Chondrocyte (in vitro differentiated cells): ENCODE results near the gene IRAK3. TPM values are rescaled to one million over a fixed set of nuclear protein-coding genes. Genes with fewer than 3 reads are reported as not detected.

Experiments used
- DNase-seq: peaks from one replicate; pipeline ENCODE4 v3.0.0; 2021; ENCODE audit warnings: mixed read lengths, low spot score
- H3K27ac Mint-ChIP-seq: one replicate; pipeline ENCODE4 v1.8.0; 2021; ENCODE audit warnings: mild to moderate bottlenecking, moderate library complexity, mixed read lengths; ENCODE audit not compliant: unreplicated experiment
- H3K27me3 Mint-ChIP-seq: 2 replicates; pipeline ENCODE4 v1.8.0; 2021; ENCODE audit warnings: low read depth, mixed read lengths
- H3K36me3 Mint-ChIP-seq: 2 replicates; pipeline ENCODE4 v1.8.0; 2021; ENCODE audit warnings: low read depth, mixed read lengths
- H3K4me1 Mint-ChIP-seq: 2 replicates; pipeline ENCODE4 v1.8.0; 2021; ENCODE audit warnings: low read depth, mild to moderate bottlenecking, mixed read lengths
- H3K4me3 Mint-ChIP-seq: one replicate; pipeline ENCODE4 v1.8.0; 2021; ENCODE audit warnings: mild to moderate bottlenecking, moderate library complexity, mixed read lengths; ENCODE audit not compliant: unreplicated experiment
- H3K9me3 Mint-ChIP-seq: 2 replicates; pipeline ENCODE4 v1.8.0; 2021; ENCODE audit warnings: low read depth, mixed read lengths
- total RNA-seq: library from RNA; stranded (reverse); gene quantifications from 3 replicates; pipeline ENCODE4 v1.2.1, GENCODE V29; 2021
- TF ChIP-seq, protein P1 (sequence below): fragments of 200-600 bp; sonication (generic); IDR thresholded peaks from 2 replicates; pipeline ENCODE4 v1.5.0; 2021; ENCODE audit warnings: antibody characterized with exemption, mild to moderate bottlenecking, moderate library complexity

The IRAK3 gene
- total RNA-seq, 1 donor from 2014 or later, result 1.9 TPM

DNA sequence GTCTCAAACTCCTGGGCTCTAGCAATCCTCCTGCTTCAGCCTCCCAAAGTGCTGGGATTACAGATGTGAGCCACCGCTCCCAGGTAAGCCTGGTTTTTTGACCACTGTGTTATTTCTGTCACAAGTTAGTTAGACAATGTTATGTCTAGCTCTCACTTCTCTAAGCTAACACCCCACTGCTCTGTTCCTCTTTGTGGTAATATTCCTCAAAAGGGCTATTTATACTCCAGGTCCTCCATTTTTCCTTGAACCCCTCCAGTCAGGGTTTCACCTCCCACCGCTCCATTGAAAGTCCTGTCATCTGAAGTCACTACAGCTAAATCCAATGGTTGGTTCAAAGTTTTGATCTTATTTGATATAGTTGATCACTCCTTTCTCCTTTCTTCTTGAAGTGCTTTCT is 5.1 kb downstream of the IRAK3 start:
- no peak overlapping the region for H3K27ac Mint-ChIP-seq
- no peak for DNase-seq
- H3K4me3 Mint-ChIP-seq, result no peak overlapping the region
- peaks cover 20% of the 10 kb centered on the region for H3K4me1 Mint-ChIP-seq
- H3K9me3 Mint-ChIP-seq, result no peaks in the 10 kb centered on the region
- H3K27me3 Mint-ChIP-seq, result peaks cover 2% of the 10 kb centered on the region
- H3K36me3 Mint-ChIP-seq, result no peaks in the 10 kb centered on the region
- TF ChIP-seq, protein P1, sequence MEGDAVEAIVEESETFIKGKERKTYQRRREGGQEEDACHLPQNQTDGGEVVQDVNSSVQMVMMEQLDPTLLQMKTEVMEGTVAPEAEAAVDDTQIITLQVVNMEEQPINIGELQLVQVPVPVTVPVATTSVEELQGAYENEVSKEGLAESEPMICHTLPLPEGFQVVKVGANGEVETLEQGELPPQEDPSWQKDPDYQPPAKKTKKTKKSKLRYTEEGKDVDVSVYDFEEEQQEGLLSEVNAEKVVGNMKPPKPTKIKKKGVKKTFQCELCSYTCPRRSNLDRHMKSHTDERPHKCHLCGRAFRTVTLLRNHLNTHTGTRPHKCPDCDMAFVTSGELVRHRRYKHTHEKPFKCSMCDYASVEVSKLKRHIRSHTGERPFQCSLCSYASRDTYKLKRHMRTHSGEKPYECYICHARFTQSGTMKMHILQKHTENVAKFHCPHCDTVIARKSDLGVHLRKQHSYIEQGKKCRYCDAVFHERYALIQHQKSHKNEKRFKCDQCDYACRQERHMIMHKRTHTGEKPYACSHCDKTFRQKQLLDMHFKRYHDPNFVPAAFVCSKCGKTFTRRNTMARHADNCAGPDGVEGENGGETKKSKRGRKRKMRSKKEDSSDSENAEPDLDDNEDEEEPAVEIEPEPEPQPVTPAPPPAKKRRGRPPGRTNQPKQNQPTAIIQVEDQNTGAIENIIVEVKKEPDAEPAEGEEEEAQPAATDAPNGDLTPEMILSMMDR, result no peak

DNA sequence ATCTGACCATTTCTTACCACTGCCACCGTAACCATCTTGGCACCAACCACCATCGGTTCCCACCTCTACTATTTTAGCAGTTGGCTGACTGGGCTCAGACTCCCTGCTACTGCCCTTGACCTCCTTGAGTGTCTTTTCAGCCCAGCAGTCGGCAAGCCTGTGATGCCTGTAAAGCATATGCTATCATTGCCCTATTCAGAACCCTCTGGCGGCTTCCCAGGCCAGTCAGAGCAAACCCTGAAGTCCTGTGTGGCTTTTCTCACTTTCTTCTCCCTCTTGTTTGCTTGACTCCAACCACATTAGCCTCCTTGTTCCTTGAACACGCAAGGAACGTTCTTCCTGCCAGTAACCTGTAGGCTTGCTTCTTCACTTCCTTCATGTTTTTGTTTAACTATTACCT is 6.2 kb downstream of the IRAK3 start:
- H3K27me3 Mint-ChIP-seq, result peaks cover 2% of the 10 kb centered on the region
- H3K27ac Mint-ChIP-seq, result no peak overlapping the region

DNA sequence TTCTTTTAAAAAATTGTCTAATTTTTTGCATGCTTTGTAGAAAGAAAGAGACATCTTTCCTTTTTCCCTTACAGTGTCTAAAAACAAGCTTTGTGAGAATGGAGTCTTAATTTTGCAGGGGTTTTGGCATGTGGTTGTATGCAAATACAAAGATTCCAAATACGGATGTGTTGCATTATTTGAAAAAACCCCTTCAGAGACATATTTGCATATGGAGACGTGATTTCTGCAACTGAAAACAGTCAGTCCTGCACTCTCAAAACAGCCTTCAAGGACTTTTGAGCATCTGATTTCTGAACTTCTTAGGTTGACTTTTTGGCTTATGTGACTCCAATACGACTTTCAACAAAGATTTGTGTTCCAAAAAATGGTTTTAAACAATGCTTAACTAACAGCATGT is 7.8 kb downstream of the IRAK3 start:
- no peak overlapping the region for H3K4me3 Mint-ChIP-seq
- H3K27me3 Mint-ChIP-seq, result no peaks in the 10 kb centered on the region
- H3K36me3 Mint-ChIP-seq, result no peaks in the 10 kb centered on the region
- no peak overlapping the region for H3K27ac Mint-ChIP-seq
- H3K9me3 Mint-ChIP-seq, result peaks cover 7% of the 10 kb centered on the region
- H3K4me1 Mint-ChIP-seq, result peaks cover 20% of the 10 kb centered on the region
- no peak for DNase-seq
- TF ChIP-seq, protein P1, result no peak

More for the DNA sequence above, 6.2 kb downstream of the IRAK3 start:
- no peak overlapping the region for H3K4me3 Mint-ChIP-seq
- DNase-seq, result no peak
- no peaks in the 10 kb centered on the region for H3K36me3 Mint-ChIP-seq
- peaks cover 24% of the 10 kb centered on the region for H3K4me1 Mint-ChIP-seq
- H3K9me3 Mint-ChIP-seq, result peaks cover 4% of the 10 kb centered on the region
- TF ChIP-seq, protein P1, result no peak

DNA sequence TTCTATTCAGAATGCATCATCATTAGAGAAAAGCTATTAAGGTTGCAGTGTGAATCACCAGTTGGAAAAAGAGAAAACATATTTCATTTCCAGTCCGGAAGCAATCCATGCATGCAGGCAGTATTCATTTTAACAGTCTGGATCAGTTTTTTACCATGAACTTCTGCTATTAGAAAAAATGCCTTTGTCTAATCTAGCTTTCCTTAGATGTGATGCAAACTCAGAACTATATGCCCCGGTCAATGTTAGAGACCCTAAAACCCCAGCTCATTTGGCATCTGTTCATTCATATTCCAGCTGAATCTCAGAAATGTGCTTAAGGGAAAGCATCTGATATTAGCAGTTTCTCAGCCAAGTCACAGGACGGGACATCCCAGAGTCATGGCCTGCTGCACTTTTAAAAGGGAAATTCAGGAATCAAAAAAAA is 8.5 kb downstream of the IRAK3 start:
- Mint-ChIP-seq H3K36me3 (no peaks in the 10 kb centered on the region), H3K4me3 (no peak overlapping the region), H3K27me3 (no peaks in the 10 kb centered on the region), H3K27ac (no peak overlapping the region), H3K4me1 (peaks cover 20% of the 10 kb centered on the region), H3K9me3 (peaks cover 7% of the 10 kb centered on the region)
- TF ChIP-seq, protein P1, result no peak
- DNase-seq, result no peak

DNA sequence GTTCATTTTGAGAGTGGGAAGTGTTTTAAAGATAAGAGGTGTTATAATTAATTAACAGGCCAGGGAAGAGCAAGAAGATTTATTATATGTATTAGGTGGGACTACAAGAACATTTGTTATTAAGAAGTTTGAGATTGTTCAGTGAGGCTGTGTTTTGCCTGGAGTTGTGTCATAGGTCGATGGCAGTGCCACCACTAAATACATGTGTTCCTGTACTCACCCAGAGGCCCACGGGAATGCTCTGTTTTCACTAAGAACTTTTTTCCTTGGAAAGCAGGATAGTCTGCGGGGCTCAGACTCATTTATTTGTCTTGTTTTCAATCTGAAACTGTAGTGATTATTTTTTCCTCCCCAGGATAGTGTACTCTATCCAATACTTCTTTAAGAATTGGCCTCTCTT is 10.1 kb downstream of the IRAK3 start:
- Mint-ChIP-seq H3K27ac (no peak overlapping the region), H3K36me3 (no peaks in the 10 kb centered on the region), H3K4me3 (no peak overlapping the region), H3K9me3 (peaks cover 7% of the 10 kb centered on the region), H3K27me3 (peaks cover 2% of the 10 kb centered on the region), H3K4me1 (peaks cover 20% of the 10 kb centered on the region)
- TF ChIP-seq, protein P1, result no peak
- no peak for DNase-seq
